HuH-7 (cell line): ENCODE data around the gene PTPRN2.
"Not testable (repeated sequence)": the region's sequence is repeated elsewhere in the genome, so short reads cannot be mapped to it uniquely, and the experiment has no call there.

ENCODE experiments used
- DNase-seq: peaks from one replicate; pipeline ENCODE4 v3.0.0; 2011; ENCODE audit warnings: low spot score

The PTPRN2 gene

GRCh38 chr7:157926521-157927150 lies 661.0 kb downstream of the PTPRN2 start:
- DNase-seq, result no peak

GRCh38 chr7:157926107-157926506 lies 661.5 kb downstream of the PTPRN2 start:
- no peak for DNase-seq

DNA sequence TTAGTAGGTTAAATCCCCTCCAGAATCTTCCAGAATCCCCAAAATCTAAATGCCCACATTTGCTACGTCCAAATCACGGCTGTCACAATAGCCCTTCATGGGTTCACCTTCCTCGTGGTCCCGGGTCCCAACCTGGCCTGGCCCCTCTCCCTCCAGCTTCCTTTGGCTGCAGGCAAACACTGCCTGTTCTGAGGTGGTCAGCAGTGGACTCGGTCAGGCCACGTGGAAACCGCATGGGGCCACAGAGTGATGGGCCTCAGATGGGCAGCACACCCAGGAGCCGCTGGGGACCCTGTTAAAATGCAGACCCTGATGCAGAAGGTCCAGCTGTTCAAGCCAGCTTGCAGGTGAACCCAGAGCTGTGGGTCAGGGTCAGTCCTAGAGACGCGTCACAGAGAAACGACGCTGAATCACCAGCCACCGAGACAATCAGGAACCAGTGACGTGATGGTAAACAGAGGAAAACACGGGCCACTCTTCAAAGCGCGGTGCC lies 662.2 kb downstream of the PTPRN2 start:
- DNase-seq, result no peak

GRCh38 chr7:157923903-157924630 lies 663.6 kb downstream of the PTPRN2 start:
- no peak for DNase-seq

GRCh38 chr7:157922576-157922975 lies 665.0 kb downstream of the PTPRN2 start:
- DNase-seq, result no peak

DNA sequence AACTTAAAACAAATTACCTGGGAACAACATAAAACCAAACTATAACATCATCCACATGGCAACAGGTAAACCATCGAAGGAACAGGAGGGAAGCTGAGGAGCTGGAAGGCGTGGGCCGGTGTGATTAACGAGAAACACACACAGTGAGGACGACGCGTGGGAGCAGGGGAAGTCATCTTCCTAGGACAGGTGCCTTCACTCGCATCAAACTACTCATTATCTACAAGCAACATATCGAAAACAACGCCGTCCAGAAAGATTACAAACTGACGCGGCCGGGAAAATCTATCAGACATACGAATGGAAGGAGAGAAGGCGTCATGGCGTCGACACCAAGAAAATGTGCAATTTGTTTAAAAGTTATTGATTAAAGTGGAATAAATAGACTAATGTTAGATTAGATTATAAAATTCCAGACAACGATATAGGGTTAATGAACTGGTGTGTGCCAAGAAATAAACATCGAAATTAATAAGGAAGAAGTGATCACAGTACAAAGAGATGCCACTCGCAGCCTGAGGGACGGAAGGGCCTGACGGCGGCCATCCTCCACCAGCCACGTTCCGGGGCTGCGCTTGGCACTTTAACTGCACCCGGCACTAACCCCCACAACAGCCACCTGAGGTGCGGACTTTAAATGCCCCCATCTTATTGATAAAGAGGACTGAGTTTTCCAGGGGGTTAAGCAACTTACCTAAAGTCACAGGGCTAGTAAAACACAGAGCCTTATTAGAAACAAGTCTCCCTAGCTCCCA lies 669.1 kb downstream of the PTPRN2 start:
- DNase-seq, result no peak

- no peak for DNase-seq
Measured at GRCh38 chr7:157916946-157917640, 670.5 kb downstream of the PTPRN2 start.

DNA sequence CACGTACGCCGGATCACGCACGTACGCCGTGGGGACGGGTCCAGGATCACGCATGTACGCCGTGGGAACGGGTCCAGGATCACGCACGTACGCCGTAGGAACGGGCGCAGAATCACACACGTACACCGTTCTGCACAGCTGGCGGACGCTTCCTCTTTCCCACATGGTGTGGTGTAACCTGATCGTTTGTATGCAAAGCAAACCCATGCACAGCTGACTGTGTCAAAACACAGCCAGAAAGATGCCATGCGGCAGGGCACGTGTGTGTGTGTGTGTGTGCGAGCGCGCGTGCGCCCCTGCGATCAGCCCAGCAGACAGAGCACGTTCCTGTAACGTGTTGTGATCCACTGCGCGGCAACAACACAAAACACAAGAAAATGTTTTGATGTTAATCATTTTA lies 677.2 kb downstream of the PTPRN2 start:
- no peak for DNase-seq

GRCh38 chr7:157910045-157910444 lies 677.6 kb downstream of the PTPRN2 start:
- DNase-seq, result not testable (repeated sequence)

GRCh38 chr7:157909370-157909769 lies 678.3 kb downstream of the PTPRN2 start:
- no peak for DNase-seq

- no peak for DNase-seq
Measured at GRCh38 chr7:157908006-157908782, 679.4 kb downstream of the PTPRN2 start.

DNA sequence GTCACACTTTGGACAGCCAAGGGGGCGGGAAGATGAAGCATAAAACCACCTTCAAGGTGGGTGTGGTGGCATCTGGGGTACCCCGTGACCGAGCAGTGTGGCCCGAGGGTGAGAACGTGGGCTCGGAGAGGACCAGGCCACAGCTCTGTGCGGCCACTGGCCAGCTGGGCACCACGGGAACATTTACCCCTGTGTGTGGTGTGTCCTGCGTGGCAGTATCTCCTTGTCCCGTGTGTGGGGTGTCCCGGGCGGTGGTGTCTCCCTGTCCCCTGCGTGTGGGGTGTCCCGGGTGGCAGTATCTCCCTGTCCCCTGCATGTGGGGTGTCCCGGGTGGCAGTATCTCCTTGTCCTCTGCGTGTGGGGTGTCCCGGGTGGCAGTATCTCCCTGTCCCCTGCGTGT lies 680.5 kb downstream of the PTPRN2 start:
- no peak for DNase-seq

DNA sequence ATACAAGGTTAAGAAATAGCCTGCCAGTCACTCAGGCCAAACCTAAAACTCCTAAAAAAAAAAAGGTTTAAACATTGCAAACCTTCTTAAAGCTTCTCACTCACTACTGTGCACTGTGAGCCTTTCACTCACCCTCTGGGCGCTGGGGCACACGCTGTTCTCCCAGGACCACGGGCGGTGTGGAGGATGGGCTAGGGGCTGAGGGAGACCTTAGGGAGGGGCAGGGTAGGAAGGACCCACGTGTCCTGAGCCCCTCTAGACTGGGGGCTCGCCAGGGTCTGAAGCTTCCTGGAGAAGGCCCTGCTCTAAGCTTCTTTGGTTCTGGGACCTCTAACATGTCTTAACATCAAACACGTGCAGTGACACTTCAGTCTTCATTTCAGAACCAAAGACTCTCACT lies 681.0 kb downstream of the PTPRN2 start:
- no peak for DNase-seq

GRCh38 chr7:157905651-157906461 lies 681.8 kb downstream of the PTPRN2 start:
- DNase-seq, result no peak

DNA sequence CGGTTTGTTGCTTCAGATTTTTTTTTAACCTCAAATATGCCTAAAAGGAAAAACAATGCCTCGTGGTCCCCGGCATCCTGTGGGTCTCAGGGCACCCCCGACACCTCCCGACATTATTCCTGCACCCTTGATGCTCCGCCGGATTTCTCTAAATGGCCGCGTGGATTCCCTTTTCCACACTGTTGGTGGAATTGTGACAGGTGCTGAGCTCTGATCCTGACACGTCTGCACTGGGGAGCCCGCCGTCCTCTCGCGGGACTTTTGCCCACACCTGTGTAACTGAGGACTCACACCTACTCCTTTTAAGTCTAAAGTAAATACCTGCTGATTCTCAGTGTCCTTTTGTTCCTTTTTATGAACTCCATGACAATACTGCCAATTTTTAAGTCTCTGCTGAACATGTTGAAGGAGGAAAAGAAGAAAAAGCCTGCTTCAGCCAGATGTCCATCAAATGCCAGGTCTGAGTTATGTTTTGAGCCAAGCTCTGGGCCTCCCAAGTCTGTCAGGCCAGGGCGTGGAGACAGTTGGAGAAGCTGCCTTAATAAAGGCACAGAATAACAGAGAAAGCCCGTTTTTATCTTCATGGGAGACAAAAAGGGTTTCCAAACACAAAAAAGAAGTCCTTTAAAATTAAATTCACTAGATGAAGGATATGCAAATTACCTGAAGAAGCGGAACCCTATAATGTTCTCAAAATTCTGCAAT lies 682.6 kb downstream of the PTPRN2 start:
- DNase-seq, result no peak

DNA sequence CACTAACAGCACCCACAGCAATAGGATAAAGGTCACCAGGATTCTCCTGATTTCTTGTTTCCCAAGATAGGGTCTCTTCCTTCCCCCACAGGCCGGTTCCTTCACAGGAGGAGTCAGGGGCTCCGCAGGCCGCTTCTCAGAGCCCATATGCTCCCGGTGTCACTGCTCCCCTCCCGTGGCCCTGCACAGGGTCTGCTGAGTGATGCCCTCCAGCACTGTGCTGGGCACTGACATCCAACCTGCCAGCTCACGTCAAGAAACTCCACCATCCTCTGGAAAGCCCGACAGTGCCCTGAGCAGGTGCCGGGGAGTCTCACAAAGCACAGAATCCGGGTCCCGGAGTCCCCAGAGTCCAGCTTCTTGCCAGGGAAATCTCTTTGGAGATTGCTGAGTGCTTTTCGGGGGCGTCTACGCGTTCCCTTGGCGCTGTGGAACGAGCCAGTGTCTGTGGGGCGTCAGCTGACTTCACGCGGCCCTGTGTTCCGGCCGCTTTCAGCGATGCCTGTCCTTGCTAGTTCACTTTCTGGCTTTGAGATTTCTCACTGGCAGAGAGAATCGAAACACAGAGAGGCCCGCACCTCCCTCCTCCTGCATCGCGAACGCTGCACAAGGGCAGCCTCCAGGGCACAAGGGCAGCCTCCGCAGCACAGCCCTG lies 683.3 kb downstream of the PTPRN2 start:
- DNase-seq, result no peak

DNA sequence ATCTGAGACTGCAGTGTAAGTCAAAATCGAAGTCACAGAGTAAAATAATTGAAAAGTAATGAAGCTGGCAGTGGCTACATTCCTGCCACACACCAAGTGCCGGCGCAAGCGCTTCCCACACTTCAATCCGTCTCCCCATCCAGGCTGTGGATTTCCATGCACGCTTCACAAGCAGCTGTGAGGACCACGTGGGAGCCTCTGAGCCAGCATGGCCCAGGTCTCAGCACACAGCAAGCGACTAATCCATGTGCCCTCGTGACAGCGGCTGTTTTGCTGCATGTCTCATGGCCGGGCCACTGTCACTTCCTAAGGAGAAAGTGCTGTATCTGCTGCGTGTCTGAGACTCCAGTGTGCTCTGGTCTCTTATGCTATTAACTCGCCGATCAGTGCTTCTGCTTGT lies 683.9 kb downstream of the PTPRN2 start:
- no peak for DNase-seq

DNA sequence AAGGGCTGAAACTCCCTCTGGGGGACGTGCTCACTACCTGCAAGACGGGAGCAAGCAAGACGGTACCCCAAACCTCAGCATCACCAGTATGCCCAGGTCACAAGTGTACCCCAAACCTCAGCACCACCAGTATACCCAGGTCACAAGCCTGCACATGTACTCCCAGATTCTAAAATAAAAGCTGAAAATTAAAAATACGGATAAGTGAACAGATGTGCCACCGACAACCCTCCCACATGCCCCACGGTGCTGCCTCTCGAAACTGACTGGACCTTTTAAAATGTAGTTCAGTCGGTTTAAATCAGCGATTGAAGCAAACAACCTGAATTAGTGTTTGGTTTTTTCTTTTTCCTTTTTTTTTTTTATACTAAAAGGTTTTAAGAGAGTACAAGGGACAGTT lies 684.3 kb downstream of the PTPRN2 start:
- DNase-seq, result no peak

DNA sequence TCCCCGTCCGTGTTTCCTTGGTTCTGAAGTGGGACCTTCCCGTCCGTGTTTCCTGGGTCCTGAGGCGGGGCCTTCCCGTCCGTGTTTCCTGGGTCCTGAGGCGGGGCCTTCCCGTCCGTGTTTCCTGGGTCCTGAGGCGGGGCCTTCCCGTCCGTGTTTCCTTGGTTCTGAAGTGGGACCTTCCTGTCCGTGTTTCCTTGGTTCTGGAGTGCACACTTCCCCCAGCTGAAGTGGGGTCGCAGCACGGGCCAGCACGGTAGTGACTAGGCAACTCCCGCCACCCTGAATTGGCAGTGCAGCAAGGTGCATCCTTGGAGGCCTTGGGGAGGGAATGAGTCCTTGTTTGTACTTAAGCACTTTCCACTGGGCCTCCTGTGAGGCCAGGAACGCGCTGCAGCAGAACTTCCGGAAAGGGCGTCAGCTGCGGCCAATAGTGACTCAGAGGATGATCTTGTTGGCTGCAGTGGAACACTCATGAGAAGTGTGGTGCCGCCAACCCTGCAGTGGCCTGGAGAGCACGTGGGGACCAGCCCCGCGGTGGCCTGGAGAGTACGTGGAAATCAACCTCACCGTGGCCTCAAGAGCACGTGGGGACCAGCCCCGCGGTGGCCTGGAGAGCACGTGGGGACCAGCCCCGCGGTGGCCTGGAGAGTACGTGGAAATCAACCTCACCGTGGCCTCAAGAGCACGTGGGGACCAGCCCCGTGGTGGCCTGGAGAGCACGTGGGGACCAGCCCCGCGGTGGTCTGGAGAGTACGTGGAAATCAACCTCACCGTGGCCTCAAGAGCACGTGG lies 685.6 kb downstream of the PTPRN2 start:
- DNase-seq, result not testable (repeated sequence)
